NCI-H1436 (cell line): ENCODE data around the gene AKAP12.
"Not testable (repeated sequence)": the region's sequence is repeated elsewhere in the genome, so short reads cannot be mapped to it uniquely, and the experiment has no call there.

Experiments
- DNase-seq: peaks from one replicate; lab custom pipeline; 2025; lab: John Stamatoyannopoulos, UW

The AKAP12 gene

DNA sequence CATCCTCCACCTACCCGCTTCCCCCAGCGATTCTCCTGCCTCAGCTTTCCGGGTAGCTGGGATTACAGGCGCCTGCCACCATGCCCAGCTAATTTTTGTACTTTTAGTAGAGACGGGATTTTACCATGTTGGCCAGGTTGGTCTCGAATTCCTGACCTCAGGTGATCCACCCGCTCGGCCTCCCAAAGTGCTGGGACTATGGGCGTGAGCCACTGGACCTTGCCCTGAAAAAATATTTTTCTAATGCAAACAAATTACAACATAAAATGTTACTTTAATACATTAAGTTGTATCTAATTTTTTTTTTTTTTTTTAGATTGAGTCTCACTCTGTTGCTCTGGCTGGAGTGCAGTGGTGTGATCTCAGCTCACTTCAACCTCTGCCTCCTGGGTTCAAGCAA lies 142.9 kb downstream of the AKAP12 start:
- DNase-seq: not testable (repeated sequence)

- DNase-seq: no peak
Observed at GRCh38 chr6:151384151-151384550, 144.4 kb downstream of the AKAP12 start.

- DNase-seq: no peak
Observed at GRCh38 chr6:151385177-151385576, 145.4 kb downstream of the AKAP12 start.

DNA sequence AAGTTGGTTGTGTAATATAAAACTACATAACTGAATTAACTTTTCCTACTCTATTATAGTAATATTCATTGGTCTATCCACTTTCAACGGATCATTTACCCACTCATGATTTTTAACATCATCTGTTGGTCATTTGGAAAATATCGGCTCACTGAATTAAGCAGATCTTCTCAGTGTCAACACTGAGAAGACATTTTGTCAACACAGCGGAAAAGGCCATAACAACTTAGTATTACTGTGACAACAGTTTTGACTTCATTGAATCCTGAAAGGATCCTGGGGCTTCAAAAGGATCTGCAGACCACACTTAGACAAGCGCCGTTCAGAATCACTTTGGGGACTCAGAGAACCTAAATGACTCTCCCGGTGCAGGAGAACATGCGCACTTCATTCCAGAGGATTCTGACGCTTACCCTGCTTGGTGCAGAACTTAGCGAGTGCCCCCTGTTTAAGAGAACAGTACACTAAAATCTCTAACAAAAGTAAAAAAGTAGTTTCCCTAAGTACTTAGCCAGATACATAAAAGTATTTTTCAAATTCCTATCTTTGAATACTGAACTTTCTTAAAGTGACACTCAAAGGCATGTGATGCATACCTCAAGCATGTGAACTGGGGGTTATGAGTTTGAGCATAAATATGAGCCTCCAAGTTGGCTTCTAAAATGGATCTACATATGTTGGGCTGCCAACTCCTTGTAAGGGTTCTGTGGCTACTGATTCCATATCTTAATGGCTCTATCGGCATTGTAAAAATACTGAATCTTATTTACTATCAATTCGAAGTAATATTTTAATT lies 147.6 kb downstream of the AKAP12 start:
- no peak for DNase-seq

DNA sequence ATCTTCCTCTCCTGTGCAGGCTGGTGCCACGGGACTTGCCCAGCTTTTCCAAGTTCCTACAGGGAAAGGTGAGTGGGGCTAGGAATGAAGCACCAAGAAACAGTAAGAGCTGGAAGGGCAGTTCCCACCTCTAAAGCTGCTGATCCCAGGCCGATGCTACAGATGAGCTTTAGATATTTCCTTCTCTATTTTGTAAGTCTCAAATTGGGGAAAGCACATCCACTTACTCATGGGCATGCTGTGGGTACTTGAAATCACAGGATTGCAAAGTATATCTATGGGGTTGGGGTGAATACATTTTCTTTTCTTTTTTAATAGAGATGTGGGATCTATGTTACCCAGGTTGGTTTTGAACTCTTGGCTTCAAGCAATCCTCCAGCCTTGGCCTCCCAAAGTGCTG lies 148.5 kb downstream of the AKAP12 start:
- no peak for DNase-seq

DNA sequence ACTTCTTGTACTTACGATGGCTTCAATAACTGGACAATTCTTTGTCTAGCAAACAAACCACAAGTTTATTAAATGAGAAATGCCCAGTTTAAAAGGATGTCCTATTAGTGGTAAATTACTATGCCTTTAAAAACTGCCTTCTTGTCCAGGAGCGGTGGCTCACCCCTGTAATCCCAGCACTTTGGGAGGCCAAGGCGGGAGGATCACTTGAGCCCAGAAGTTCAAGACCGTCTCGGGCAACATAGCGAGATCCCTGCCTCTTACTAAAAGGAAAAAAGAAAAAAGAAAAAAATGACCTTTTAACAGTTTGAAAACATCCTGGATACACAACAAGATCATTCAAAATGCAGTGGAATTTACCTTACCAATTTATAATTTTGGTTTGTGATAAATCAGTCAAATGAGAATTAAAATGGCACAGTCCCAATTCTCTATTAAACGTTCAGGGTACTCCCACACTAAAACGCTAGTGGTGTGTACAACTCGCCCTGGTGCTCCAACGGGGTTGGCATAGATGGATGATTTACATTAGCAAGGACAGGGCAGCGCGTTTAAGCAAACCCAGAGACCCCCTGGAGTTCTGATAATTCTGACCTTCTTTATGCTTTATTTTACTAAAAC lies 149.3 kb downstream of the AKAP12 start:
- DNase-seq: no peak

DNA sequence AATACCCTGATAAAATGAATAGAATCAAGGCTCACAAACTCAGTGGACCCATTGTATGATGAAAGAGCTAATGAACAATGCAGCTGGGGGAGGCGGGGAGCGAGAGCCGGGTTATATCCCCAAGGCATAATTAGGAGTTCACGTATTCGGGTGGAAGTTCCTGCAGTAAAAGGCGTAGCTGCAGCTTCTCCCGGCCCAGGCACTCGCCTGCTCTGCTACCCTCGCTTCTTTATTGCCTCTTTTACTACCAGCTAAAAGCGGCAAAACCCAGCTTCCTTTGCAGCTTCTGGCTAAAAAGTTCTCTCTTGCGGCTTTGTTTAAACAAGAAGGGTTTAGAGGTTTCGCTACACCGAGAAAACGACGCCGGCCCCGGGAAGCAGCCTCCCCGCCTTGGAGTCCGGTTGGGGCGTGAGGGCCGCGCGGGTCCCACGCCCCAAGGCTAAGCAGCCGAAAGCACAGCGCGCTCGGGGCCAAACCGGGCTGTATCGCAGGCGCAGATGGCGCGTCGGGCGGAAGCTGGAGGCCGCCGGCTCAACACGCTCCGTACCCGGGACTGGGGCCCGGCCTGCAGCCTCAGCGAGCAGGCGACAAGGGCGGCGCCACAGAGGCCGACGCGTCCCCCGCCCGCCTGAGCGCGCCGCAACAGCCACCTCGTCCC lies 150.0 kb downstream of the AKAP12 start:
- peak; percentile 60 for DNase-seq

GRCh38 chr6:151390276-151390850 lies 150.6 kb downstream of the AKAP12 start:
- peak; percentile 96 for DNase-seq

GRCh38 chr6:151390851-151391470 lies 151.2 kb downstream of the AKAP12 start:
- DNase-seq: peak; percentile 68

DNA sequence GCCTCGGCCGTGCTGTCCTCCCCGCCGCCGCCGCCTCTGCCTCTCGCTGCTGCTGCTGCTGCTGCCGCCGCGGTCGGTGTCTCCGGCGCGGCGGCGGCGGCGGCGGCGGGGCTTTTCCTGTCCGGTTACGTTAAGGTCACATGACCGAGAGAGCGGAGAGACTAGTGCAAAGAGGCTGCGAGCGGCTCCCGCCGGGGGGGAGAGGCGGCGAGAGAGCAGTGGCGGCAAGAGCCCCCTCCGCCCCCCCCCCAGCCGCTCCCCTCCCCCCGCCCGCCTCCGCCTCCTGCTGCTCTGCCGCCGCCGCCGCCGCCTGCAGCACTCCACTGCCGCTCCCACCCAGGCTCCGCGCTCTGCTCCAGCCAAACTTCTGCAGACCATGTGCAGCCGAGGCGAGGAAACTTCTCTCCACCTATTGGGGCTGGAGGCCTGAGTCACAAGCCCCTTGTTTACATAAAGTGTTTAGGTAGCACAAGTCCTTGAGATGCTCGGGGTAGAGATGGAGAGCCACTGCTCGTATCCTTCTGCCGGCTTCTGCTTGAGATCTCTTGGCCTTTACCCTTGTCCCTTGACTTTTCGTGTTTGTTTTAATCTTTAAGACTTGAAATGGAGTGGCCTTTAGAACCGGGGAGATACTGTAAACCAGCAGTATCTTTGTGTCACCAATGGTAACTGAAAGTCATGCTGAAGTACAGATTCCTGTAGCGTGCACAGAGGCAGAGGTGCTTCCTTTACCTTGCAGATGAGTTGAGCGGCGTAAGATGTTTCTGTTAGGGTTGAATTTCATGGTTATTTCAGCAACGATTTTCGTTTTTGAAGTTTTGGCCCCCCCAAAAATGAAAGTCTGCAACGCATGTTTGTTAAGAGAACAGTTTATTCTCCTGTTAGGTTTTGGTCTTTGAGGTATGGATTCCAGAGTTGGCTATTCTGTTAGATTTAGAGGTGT lies 152.0 kb downstream of the AKAP12 start, which contains the start of gene ZBTB2:
Gene ZBTB2, minus strand, starts transcription at position 89 of the 943 bp plus-strand sequence. CDS start 17,922 bp downstream, outside the sequence.
- DNase-seq: peak; percentile 54

- DNase-seq: no peak
Observed at GRCh38 chr6:151392427-151392826, 152.7 kb downstream of the AKAP12 start.

DNA sequence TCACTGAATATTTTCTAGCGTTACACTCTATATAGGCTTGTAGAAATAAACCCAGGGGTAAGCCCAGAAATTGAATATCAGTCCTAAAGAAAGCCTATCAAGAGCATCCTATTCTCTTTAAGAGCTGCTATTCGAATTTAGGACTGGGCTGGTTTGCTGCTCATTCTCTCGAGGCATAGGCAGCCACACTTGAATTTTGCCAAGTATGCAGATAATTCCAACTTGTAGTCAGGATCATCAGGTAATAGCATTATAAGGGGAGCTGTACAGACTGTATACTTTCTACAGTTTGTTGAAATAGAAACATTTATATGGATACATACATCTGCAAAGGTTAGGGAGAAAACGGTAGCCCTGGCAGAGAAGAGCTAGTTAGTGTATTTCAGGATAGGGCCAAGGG lies 153.6 kb downstream of the AKAP12 start:
- no peak for DNase-seq

DNA sequence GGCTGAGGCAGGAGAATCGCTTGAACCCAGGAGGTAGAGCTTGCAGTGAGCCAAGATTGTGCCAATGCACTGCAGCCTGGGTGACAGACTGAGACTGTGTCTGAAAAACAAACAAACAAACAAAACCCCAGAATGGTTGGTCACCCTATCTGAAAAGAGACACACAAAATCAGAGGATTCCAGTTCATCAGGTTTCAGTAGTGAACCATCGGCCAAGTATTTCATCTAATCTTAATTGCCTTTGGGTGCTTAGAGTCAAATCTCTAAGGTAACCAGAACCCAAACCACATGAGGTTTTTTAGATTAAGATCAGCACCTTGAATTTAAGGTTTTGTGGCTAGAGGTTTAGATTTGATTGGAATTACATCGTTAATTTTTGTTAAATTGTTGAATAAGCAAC lies 159.9 kb downstream of the AKAP12 start:
- DNase-seq: no peak

- no peak for DNase-seq
Observed at GRCh38 chr6:151400473-151400872, 160.7 kb downstream of the AKAP12 start.

- no peak for DNase-seq
Observed at GRCh38 chr6:151402228-151402627, 162.5 kb downstream of the AKAP12 start.

- DNase-seq: no peak
Observed at GRCh38 chr6:151403919-151404308, 164.1 kb downstream of the AKAP12 start.
